ENCODE measurements around the gene FYB1. TPM values are rescaled to one million over a fixed set of nuclear protein-coding genes. Genes with fewer than 3 reads are reported as not detected.

FYB1 gene
- total and polyA plus RNA-seq, 2 experiments from 2014 or later = not detected

DNA sequence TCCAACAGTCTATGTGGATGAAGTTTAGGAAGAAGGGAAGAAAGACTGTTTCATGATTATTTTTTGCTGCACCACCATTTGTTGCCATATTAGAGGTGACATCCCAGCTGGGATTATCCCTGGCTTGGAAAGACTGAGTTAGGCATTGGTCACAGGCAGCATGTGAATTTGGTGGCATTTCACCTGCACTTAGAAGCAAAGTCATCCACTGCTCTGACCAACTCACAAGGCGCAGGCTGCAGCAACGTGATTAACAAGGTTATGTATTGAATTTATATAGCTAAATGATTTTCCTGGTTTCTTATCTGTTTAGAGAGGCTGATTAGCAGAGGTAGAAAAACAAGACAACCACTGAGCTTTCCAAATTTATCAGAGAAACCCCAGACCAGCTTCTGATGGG lies 2.7 kb downstream of the FYB1 start (continued):
- TF ChIP-seq, protein P1, sequence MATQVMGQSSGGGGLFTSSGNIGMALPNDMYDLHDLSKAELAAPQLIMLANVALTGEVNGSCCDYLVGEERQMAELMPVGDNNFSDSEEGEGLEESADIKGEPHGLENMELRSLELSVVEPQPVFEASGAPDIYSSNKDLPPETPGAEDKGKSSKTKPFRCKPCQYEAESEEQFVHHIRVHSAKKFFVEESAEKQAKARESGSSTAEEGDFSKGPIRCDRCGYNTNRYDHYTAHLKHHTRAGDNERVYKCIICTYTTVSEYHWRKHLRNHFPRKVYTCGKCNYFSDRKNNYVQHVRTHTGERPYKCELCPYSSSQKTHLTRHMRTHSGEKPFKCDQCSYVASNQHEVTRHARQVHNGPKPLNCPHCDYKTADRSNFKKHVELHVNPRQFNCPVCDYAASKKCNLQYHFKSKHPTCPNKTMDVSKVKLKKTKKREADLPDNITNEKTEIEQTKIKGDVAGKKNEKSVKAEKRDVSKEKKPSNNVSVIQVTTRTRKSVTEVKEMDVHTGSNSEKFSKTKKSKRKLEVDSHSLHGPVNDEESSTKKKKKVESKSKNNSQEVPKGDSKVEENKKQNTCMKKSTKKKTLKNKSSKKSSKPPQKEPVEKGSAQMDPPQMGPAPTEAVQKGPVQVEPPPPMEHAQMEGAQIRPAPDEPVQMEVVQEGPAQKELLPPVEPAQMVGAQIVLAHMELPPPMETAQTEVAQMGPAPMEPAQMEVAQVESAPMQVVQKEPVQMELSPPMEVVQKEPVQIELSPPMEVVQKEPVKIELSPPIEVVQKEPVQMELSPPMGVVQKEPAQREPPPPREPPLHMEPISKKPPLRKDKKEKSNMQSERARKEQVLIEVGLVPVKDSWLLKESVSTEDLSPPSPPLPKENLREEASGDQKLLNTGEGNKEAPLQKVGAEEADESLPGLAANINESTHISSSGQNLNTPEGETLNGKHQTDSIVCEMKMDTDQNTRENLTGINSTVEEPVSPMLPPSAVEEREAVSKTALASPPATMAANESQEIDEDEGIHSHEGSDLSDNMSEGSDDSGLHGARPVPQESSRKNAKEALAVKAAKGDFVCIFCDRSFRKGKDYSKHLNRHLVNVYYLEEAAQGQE (IDR thresholded peaks at IDR 0.05; ENCODE audit: unreplicated experiment) = no peak
- TF ChIP-seq STAT1 (IDR thresholded peaks at IDR 0.05; ENCODE audit: unreplicated experiment) (no peak), JUNB (IDR thresholded peaks at IDR 0.05; ENCODE audit: unreplicated experiment) (no peak), POLR2AphosphoS5 (IDR thresholded peaks at IDR 0.05; ENCODE audit: low read depth) (no peak), EZH2phosphoT487 (IDR thresholded peaks at IDR 0.05; ENCODE audit: unreplicated experiment) (no peak), CREB1 (CRISPR knock-in tag; IDR thresholded peaks at IDR 0.05; ENCODE audit: low read depth) (no peak)
- TF ChIP-seq, protein P2, sequence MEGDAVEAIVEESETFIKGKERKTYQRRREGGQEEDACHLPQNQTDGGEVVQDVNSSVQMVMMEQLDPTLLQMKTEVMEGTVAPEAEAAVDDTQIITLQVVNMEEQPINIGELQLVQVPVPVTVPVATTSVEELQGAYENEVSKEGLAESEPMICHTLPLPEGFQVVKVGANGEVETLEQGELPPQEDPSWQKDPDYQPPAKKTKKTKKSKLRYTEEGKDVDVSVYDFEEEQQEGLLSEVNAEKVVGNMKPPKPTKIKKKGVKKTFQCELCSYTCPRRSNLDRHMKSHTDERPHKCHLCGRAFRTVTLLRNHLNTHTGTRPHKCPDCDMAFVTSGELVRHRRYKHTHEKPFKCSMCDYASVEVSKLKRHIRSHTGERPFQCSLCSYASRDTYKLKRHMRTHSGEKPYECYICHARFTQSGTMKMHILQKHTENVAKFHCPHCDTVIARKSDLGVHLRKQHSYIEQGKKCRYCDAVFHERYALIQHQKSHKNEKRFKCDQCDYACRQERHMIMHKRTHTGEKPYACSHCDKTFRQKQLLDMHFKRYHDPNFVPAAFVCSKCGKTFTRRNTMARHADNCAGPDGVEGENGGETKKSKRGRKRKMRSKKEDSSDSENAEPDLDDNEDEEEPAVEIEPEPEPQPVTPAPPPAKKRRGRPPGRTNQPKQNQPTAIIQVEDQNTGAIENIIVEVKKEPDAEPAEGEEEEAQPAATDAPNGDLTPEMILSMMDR (conservative IDR thresholded peaks at IDR 0.05; ENCODE audit: low read depth in 2 of 2) = no peak

DNA sequence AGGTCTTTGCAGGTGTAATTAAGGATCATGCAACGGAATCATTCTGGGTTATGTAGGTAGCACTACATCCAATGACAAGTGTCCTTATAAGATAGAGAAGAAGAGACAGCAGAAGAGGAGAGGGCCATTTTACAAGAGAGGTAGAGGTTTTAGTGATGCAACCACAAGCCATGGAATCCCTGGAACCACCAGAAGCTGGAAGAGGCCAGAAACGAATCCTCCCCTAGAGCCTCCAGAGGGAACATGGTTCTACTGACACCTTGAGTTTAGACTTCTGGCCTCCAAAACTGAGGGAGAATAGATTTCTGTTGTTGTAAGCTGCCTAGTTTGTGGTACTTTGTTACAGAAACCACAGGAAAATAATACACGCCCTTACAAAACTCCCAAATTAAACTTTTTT lies 3.5 kb downstream of the FYB1 start:
- Histone ChIP-seq H4K20me1 (replicated peaks; ENCODE audit: insufficient read depth) (no peaks in the 10 kb centered on the region), H3K9me2 (ENCODE audit: insufficient read depth) (no peaks in the 10 kb centered on the region), H3K36me3 (ENCODE audit: insufficient read depth) (no peaks in the 10 kb centered on the region), H3K79me2 (replicated peaks; ENCODE audit: insufficient read depth) (no peaks in the 10 kb centered on the region), H3K4me3 (no peak overlapping the region), H3F3A (replicated peaks; ENCODE audit: low read depth) (no peaks in the 10 kb centered on the region), H3K27ac (ENCODE audit: low read depth) (no peak overlapping the region), H3K27me3 (ENCODE audit: insufficient read depth) (no peaks in the 10 kb centered on the region), H2AFZ (no peak overlapping the region), H3K4me1 (ENCODE audit: insufficient read depth) (no peaks in the 10 kb centered on the region; the same call in 1 of the 2 replicates), H3K4me2 (no peak overlapping the region)
- Mint-ChIP-seq H3K9me3 (no peaks in the 10 kb centered on the region), H3K36me3 (ENCODE audit: low read depth) (no peaks in the 10 kb centered on the region), H3K4me3 (no peak overlapping the region), H3K4me1 (peaks cover 7% of the 10 kb centered on the region; the same call in 2 of the 3 replicates), H3K27ac (no peak overlapping the region), H3K27me3 (ENCODE audit: insufficient read depth, low read depth, poor library complexity) (peaks cover 3% of the 10 kb centered on the region)
- DNase-seq (ENCODE audit: low spot score) (no peak), ATAC-seq (no peak)
- TF ChIP-seq ZNF114 (CRISPR knock-in tag; IDR thresholded peaks at IDR 0.05) = no peak
- TF ChIP-seq EZH2phosphoT487 (IDR thresholded peaks at IDR 0.05; ENCODE audit: unreplicated experiment) = no peak
- TF ChIP-seq, protein P3, sequence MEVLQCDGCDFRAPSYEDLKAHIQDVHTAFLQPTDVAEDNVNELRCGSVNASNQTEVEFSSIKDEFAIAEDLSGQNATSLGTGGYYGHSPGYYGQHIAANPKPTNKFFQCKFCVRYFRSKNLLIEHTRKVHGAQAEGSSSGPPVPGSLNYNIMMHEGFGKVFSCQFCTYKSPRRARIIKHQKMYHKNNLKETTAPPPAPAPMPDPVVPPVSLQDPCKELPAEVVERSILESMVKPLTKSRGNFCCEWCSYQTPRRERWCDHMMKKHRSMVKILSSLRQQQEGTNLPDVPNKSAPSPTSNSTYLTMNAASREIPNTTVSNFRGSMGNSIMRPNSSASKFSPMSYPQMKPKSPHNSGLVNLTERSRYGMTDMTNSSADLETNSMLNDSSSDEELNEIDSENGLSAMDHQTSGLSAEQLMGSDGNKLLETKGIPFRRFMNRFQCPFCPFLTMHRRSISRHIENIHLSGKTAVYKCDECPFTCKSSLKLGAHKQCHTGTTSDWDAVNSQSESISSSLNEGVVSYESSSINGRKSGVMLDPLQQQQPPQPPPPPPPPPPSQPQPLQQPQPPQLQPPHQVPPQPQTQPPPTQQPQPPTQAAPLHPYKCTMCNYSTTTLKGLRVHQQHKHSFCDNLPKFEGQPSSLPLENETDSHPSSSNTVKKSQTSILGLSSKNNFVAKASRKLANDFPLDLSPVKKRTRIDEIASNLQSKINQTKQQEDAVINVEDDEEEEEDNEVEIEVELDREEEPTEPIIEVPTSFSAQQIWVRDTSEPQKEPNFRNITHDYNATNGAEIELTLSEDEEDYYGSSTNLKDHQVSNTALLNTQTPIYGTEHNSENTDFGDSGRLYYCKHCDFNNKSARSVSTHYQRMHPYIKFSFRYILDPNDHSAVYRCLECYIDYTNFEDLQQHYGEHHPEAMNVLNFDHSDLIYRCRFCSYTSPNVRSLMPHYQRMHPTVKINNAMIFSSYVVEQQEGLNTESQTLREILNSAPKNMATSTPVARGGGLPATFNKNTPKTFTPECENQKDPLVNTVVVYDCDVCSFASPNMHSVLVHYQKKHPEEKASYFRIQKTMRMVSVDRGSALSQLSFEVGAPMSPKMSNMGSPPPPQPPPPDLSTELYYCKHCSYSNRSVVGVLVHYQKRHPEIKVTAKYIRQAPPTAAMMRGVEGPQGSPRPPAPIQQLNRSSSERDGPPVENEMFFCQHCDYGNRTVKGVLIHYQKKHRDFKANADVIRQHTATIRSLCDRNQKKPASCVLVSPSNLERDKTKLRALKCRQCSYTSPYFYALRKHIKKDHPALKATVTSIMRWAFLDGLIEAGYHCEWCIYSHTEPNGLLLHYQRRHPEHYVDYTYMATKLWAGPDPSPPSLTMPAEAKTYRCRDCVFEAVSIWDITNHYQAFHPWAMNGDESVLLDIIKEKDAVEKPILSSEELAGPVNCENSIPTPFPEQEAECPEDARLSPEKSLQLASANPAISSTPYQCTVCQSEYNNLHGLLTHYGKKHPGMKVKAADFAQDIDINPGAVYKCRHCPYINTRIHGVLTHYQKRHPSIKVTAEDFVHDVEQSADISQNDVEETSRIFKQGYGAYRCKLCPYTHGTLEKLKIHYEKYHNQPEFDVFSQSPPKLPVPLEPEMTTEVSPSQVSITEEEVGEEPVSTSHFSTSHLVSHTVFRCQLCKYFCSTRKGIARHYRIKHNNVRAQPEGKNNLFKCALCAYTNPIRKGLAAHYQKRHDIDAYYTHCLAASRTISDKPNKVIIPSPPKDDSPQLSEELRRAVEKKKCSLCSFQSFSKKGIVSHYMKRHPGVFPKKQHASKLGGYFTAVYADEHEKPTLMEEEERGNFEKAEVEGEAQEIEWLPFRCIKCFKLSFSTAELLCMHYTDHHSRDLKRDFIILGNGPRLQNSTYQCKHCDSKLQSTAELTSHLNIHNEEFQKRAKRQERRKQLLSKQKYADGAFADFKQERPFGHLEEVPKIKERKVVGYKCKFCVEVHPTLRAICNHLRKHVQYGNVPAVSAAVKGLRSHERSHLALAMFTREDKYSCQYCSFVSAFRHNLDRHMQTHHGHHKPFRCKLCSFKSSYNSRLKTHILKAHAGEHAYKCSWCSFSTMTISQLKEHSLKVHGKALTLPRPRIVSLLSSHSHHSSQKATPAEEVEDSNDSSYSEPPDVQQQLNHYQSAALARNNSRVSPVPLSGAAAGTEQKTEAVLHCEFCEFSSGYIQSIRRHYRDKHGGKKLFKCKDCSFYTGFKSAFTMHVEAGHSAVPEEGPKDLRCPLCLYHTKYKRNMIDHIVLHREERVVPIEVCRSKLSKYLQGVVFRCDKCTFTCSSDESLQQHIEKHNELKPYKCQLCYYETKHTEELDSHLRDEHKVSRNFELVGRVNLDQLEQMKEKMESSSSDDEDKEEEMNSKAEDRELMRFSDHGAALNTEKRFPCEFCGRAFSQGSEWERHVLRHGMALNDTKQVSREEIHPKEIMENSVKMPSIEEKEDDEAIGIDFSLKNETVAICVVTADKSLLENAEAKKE (CRISPR knock-in tag; IDR thresholded peaks at IDR 0.05) = no peak

All from GM23338 (cell line).